GM18870 (cell line): Measurements from ENCODE around the gene JUNB.
"Not testable (repeated sequence)": the region's sequence is repeated elsewhere in the genome, so short reads cannot be mapped to it uniquely, and the experiment has no call there.

Experiments used
- ATAC-seq: cut with Tn5 transposase; IDR thresholded peaks from one replicate; pipeline ENCODE4 v1.9.1; 2021; ENCODE audit warnings: moderate library complexity; ENCODE audit not compliant: unreplicated experiment

The JUNB gene

DNA sequence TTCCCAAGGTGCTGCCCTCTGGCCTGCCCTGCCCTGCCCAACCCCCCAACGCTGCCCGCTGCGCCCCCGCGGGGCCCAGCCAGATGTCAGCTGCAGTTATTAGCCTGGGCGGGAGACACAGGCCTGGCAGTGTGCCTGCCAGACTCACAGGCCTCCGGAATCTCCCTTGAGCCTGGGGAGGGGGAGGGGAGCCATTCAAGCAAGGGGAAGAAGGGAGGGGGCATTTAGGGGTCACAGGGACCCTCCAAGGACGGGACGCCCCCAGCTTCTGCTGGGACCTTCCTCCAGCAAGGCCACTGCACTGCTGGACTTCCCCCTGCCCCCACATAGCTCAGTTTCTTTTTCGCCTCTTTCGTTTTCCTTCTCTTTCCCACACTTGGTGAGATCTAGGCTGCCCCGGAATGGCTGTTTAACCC lies 2.6 kb upstream of the JUNB start:
- no peak for ATAC-seq

DNA sequence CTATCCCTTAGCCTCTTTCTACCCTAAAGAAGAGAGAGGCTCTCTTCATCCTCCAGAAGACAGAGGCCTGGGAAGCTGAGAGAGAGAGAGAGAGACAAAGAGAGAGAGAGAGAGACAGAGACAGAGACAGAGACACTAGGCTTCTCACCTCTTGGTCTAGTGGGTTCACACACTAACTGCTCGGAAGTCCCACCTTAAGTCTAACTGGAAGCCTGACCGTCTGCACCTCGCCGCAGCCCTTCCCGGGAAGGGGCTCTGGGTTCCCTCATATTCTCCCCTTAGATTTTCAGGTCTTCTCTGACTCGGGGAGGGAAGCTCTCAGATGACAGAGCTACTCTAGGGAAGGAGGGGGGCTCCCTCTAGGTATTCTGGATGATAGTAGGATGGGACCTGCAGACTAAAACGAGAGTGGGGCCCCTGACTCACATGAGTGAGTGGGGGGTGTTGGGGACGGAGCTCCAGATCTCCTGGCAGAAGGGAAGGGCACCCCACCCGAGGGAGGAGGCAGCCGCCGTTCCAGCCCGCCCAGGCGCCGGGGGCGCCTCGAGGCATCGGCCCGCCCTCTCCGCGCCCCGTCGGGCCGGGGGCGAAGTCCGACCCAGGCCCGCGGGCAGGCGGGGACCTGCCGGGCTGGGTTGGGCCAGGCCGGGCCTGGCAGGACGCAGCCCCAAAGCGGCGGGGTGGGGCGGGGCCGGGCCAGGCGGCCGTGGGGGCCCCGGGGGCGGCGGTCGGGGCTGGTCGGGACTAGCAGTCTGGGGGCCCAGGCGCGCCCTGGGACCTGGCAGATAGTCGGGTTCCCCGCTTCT lies 2.0 kb upstream of the JUNB start:
- no peak for ATAC-seq

DNA sequence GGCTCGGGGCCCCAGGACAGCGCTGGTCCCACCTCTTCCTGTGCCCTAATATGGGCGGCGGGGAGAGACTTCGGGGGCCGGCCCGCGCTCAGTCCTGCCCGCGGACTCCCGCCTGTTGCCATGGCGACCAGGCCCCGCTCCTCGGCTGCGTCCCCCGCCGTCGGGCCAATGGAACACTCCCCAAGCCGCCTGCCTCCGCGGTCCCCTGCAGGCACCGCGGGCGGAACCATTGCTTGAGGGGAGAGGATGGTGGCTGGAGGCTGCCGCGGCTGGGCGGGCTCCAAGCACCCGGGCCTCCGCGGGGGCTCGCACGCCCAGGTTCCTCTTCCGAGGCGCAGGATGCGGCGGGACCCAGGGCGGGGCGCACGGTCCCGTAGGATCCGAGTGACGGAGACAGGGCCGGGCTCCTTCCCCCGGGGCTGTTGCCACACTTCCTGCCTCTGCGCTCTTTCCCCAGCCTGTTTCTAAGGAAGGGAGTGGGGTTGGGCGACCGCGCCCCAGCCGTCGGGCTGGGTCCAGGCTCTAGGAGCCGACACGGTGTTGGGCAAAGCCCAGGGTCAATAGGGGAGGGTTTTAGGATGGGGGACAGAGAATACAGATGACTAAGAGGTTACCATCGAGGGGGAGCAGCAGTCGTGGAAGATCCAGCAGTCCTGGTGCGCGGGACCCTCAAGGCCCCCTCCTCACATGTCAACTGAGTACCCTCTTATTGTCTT lies 1.2 kb upstream of the JUNB start:
- ATAC-seq = no peak

DNA sequence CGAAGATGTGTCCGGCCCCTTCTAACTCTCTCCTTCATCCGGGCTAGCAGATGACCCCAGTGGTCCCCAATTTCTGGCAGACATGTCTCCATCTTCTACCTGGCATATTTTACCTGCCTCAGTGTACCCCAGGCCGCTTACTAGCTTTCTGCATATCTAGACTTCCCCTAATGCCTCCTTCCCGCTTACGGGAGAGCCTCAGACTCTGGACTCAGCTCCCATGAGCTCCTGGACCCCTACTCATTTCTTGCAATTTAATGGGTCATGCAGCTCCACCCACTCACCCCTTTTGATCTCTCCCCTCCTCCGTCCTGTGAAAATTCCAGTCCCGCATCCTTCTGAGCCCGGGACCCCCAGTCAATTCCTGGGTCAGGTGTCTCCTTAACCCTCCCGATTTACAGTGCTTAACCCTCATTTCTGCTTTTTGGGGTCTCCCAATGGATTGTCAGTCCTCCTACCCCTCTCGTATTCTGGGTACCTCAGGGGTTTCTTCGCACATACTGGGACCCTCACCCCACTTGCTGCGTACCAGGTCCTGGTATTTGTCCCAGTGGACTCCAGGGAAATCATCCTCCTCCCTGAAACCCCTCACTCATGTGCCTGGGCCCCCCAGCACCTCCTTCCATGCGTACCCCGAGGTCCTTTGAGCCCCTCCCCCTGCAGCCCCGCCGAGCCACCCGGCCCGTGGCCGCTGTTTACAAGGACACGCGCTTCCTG lies 500 bp upstream of the JUNB start:
- ATAC-seq = no peak

DNA sequence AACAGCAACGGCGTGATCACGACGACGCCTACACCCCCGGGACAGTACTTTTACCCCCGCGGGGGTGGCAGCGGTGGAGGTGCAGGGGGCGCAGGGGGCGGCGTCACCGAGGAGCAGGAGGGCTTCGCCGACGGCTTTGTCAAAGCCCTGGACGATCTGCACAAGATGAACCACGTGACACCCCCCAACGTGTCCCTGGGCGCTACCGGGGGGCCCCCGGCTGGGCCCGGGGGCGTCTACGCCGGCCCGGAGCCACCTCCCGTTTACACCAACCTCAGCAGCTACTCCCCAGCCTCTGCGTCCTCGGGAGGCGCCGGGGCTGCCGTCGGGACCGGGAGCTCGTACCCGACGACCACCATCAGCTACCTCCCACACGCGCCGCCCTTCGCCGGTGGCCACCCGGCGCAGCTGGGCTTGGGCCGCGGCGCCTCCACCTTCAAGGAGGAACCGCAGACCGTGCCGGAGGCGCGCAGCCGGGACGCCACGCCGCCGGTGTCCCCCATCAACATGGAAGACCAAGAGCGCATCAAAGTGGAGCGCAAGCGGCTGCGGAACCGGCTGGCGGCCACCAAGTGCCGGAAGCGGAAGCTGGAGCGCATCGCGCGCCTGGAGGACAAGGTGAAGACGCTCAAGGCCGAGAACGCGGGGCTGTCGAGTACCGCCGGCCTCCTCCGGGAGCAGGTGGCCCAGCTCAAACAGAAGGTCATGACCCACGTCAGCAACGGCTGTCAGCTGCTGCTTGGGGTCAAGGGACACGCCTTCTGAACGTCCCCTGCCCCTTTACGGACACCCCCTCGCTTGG lies 966 bp downstream of the JUNB start:
- no peak for ATAC-seq

DNA sequence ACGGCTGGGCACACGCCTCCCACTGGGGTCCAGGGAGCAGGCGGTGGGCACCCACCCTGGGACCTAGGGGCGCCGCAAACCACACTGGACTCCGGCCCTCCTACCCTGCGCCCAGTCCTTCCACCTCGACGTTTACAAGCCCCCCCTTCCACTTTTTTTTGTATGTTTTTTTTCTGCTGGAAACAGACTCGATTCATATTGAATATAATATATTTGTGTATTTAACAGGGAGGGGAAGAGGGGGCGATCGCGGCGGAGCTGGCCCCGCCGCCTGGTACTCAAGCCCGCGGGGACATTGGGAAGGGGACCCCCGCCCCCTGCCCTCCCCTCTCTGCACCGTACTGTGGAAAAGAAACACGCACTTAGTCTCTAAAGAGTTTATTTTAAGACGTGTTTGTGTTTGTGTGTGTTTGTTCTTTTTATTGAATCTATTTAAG lies 1.6 kb downstream of the JUNB start:
- ATAC-seq = no peak

DNA sequence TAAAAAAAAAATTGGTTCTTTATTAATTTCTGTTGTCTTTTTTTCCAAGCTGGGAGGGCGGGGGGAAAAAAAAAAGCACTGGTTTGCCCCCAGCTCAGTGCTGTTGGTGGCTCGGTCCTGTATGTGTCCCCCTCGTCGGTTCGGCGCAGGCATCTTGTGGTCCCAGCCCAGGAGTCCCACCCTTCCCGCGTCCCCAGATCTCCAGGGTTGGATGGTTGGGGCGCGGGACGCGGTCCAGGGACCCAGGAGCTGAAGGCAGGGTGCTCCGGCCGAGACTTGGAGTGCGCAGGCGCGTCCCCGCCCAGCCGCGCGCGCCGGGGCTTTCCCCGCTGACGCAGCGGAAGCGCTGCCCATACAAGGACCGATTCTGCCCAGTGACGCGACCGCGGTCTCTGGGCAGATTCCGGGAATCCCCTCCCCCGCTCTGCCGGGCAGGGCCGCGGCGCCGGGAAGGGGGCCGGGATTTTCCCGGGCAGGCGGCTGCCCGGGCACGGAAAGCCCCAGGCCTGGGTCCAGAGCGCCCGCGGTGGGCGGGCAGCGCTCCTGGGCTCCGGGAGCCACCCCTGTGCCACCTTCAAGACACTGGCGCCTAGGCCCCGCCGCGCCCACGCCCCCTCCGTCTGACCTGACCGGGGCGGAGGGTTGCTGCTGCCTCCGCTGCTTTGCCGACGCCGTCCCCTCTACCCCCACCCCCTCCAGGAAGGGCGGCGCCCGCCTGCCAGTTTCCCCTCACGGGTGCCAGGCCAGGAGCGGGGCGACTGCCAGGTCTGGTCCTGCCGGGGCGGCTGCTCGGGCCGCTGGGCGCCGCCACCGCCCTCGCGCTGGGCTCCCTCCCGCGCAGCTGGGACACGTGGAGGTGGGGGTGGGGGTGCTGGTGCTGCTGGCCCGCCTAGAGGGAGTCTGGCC lies 2.3 kb downstream of the JUNB start:
- ATAC-seq = no peak

DNA sequence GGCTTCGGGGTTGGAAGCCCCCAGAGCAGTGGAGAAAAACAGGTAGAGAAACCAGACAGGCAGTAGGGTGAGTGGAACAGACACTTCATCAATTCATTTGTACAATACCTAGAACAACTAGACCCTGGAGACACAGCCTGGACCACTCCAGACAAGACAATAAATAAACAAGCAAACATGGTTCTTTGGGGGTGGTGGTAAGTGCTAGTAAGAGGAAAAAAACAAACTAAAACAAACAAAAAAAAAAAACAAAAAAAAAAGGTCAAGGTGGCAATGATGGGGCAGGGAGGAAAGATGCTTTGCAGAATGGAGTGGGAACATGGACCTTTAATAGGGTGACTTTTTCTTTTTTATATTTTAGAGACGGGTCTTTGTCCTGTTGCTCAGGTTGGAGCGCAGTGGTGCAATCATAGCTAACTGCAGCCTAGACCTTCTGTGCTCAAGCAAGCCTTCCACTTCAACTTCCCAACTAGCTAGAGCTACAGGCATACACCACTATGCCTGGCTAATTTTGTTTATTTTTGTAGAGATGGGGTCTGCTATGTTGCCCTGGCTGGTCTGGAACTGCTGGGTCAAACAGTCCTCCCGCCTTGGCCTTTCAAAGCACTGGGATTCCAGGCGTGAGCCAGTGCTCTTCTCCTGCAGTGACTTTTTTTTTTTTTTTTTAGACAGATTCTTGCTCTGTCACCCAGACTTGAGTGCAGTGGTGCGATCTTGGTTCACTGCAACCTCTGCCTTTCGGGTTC lies 3.1 kb downstream of the JUNB start:
- no peak for ATAC-seq

DNA sequence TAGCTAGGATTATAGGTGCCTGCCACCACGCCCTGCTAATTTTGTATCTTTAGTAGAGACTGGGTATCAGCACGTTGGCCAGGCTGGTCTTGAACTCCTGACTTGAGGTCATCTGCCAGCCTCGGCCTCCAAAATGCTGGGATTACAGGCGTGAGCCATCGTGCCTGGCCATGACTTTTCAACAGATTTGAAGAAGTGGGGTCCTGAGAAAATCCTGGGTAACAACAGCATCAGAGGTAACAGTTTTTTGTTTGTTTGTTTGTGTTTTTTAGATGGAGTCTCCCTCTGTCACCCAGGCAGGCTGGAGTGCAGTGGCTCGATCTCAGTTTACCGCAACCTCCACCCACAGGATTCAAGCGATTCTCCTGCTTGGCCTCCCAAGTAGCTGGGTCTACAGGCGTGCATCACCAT lies 3.7 kb downstream of the JUNB start:
- no peak for ATAC-seq

DNA sequence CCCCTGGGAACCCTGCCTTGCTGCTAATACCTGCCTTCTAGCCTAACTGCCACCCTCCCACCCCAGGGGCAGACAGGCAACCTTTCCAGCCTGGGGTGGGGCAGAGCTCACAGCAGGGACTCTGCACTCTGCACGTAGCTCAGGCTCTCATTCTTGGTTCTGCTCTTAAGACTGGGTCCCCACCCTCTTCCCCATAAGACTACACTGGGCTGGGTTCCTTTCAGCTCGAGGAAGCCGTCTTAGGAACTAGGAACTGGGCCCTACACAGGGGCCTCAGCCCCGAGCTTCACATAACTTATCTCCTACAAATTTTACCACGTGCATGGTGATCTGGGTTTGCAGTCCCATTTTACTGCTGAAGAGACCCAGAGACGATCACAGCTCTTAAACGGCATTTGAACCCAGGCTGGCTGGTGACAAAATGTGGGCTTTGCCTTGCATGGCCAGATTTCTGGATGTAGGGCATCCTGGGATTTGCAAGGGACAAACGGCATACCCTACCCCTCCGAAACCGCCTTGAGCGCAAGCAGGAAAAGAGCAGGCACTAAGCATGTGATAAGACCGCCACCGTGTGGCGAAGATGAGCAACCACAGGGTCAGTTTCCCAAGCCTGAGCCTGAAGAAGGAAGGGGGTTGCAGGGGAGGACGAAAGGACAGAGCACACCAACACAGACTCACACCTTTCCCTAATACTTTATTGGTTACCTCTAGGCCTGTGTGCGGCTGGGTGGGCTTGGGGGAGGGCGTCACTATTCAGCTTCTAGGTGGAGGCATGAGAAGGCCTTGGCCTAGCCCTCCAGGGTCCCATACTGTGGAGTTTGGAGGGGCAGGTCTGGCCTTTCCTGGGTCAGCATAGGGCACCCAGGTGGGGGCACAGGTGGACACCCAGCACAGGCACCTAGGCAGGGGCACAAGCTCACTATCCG lies 5.1 kb downstream of the JUNB start:
- ATAC-seq = no peak

DNA sequence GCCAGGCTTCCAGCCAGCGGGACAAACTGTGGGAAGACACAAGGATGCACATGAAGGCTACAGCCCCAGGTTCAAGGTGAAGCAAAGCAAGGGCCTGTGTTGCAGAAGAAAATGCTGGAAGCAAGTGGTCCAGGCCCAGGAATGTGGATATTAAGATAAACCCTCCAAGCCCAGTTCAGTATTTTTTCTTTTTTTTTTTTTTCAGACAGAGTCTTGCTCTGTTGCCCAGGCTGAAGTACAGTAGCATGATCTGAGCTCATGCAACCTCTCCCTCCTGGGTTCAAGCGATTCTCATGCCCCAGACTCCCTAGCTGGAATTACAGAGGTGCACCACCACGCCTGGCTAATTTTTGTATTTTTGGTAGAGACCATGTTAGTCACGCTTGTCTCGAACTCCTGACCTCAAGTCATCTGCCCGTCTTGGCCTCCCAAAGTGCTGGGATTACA lies 5.9 kb downstream of the JUNB start:
- ATAC-seq = no peak

DNA sequence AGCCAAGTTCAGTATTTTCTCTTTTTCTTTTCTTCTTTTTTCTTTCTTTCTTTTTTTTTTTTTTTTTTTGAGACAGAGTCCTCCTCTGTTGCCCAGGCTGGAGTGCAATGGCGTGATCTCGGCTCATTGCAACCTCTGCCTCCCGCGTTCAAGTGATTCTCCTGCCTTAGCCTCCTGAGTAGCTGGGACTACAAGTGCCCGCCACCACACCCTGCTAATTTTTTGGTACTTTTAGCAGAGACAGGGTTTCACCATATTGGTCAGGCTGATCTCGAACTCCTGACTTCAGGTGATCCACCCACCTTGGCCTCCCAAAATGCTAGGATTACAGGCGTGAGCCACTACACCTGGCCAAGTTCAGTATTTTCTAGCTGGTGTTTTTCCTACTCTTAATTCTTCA lies 6.3 kb downstream of the JUNB start:
- not testable (repeated sequence) for ATAC-seq

DNA sequence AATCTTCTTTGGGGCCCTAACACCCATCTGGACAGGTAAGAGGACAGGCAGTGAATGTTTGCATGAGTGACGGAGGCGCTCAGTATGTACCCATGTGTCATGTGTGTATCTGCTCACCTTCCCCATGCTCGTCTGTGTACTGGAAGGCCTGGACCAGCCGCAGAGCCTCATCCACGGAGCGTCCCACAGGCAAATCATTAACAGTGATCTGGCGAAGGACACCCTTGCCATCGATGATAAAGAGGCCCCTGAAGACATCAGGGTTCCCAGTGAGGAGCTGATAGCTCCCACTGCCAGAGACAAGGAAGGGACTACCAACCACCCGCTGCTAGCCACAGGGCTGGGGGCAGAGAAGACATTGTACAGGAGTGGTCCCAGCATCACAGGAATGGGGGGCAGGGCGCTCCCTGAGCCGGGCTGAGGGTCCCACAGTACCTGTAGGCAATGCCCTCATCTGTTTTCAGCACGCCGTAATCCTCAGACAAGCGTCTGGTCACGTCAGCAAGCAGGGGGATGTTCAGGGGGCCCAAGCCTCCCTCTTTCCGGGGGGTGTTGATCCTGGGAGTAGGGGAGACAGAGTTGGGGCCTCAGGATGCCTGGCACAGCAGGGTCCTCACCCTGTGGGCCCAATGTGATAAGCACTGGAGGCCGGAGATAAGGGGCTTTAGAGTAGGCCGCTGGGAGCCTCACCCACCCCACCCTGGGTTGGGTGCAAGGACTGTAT lies 8.6 kb downstream of the JUNB start:
- no peak for ATAC-seq

DNA sequence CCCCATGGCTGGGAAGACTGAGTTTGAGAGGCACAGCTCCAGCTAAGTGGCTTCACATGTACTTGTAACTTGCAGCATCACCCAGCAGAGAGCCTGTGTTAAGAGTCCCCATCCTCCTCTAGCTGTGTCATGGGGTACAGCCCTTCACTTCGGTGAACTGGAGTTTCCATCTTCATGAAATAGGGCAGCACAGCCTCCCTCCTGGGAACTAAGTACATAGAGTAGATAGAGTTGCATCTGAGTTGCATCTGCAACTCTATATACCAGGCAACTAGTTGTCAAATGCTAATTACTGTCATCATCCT lies 9.1 kb downstream of the JUNB start:
- ATAC-seq = no peak

DNA sequence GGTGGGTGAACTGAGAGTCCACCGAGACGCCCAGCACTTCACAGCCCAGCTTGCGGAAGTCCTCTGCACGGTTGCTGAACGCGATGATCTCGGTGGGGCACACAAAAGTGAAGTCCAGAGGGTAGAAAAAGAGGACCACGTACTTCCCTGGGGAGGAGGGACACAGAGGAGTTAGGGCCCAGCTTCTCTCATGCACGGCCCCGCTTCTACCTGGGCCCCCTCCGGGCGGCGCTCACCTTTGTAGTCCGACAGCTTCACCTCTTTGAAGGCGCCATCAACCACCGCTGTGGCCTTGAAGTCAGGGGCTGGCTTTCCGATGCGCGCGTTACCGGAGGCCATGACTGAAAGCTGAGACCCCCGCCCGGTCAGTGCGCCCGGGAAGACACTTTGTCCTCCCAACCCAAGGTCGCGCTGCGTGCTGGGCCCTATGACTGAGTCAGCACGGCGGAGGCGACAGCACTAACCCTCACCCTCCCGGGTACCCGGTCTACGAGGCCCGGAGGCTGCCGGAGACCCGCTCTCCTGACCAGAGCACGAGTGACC lies 9.7 kb downstream of the JUNB start:
- ATAC-seq = no peak

DNA sequence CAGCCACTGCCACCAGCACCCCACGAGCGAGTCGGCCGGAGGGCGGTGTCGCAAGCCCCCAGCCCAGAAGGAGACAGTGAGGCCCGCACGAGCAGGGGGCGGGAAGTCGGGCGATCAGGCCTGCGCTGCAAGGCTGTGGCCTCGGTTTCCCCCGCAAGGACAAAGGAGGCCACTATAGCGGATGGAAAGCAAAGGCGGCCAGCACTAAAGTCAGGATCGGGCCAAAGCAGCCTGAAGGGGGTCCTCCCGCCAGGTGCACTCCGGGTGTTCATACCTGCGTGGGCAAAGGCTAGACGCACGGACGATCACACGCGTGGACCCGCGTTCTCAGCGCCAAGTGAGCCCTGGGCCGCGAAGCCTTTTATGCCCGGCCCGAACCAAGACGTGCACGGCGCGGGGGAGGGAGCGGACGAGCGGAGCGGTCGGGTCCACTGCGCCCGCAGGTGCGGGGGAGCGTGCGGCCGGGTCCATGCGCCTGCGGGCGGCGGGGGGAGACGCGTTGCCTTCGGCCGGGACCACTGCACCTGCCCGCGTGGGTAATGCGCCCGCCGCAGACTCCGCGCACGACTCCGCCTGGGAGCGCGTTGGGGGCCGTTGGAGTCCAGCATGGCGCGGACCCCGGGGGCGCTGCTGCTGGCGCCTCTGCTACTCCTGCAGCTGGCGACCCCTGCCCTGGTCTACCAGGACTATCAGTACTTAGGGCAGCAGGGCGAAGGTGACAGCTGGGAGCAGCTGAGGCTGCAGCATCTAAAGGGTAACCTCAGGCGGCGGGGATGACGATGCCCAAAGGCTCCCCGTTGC lies 10.4 kb downstream of the JUNB start, which contains the start of the genes PRDX2 and THSD8:
PRDX2 (minus strand) TSS at position 335 of the 801 bp plus-strand sequence. CDS start 539 bp downstream, outside the sequence.
THSD8 (plus strand) TSS at position 604 of the 801 bp plus-strand sequence; CDS start at position 607, 3 bp downstream.
- no peak for ATAC-seq
